ENCODE measurements around the gene MYCL. TPM values are rescaled to one million over a fixed set of nuclear protein-coding genes. Genes with fewer than 3 reads are reported as not detected.

MYCL gene
- total RNA-seq, 1 experiment from 2014 or later, result 31.0 TPM

GRCh38 chr1:39859859-39860812, 41.6 kb downstream of the MYCL start:
- ATAC-seq, result no peak
- CTCF ChIA-PET, result interaction anchor here (1.5 kb wide), 1 partner anchor 42 kb away, joined by 3 read pairs; no protein-coding TSS in a partner anchor
- Mint-ChIP-seq H3K27me3 (ENCODE audit: low read depth) (no peaks in the 10 kb centered on the region), H3K27ac (no peak overlapping the region), H3K4me3 (no peak overlapping the region), H3K36me3 (peaks cover 13% of the 10 kb centered on the region), H3K4me1 (peaks cover 13% of the 10 kb centered on the region), H3K9me3 (peaks cover 5% of the 10 kb centered on the region; the same call in 1 of the 2 replicates)
- POLR2A ChIA-PET, result no interaction called here
- no peak for DNase-seq (ENCODE audit: low spot score)
- TF ChIP-seq ZNF317 (CRISPR knock-in tag; IDR thresholded peaks at IDR 0.05; ENCODE audit: borderline replicate concordance, low read depth) (no peak), JUN (CRISPR knock-in tag; IDR thresholded peaks at IDR 0.05) (no peak), AR (CRISPR knock-in tag; IDR thresholded peaks at IDR 0.05) (no peak), ARID4B (CRISPR knock-in tag; IDR thresholded peaks at IDR 0.05; ENCODE audit: borderline replicate concordance) (no peak), ZNF416 (CRISPR knock-in tag; IDR thresholded peaks at IDR 0.05) (no peak), ZNF138 (CRISPR knock-in tag; conservative IDR thresholded peaks at IDR 0.05) (no peak), ESRRA (CRISPR knock-in tag; IDR thresholded peaks at IDR 0.05; ENCODE audit: borderline replicate concordance) (no peak), ZNF219 (CRISPR knock-in tag; IDR thresholded peaks at IDR 0.05; ENCODE audit: borderline replicate concordance) (no peak), ZNF512 (CRISPR knock-in tag; IDR thresholded peaks at IDR 0.05; ENCODE audit: borderline replicate concordance) (no peak), AFF4 (CRISPR knock-in tag; IDR thresholded peaks at IDR 0.05; ENCODE audit: borderline replicate concordance) (no peak), ZNF671 (CRISPR knock-in tag; IDR thresholded peaks at IDR 0.05) (no peak), ELF4 (CRISPR knock-in tag; IDR thresholded peaks at IDR 0.05; ENCODE audit: low read depth) (no peak)
- TF ChIP-seq, protein P1, sequence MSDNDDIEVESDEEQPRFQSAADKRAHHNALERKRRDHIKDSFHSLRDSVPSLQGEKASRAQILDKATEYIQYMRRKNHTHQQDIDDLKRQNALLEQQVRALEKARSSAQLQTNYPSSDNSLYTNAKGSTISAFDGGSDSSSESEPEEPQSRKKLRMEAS (CRISPR knock-in tag; IDR thresholded peaks at IDR 0.05), result no peak
- TF ChIP-seq, protein P2, sequence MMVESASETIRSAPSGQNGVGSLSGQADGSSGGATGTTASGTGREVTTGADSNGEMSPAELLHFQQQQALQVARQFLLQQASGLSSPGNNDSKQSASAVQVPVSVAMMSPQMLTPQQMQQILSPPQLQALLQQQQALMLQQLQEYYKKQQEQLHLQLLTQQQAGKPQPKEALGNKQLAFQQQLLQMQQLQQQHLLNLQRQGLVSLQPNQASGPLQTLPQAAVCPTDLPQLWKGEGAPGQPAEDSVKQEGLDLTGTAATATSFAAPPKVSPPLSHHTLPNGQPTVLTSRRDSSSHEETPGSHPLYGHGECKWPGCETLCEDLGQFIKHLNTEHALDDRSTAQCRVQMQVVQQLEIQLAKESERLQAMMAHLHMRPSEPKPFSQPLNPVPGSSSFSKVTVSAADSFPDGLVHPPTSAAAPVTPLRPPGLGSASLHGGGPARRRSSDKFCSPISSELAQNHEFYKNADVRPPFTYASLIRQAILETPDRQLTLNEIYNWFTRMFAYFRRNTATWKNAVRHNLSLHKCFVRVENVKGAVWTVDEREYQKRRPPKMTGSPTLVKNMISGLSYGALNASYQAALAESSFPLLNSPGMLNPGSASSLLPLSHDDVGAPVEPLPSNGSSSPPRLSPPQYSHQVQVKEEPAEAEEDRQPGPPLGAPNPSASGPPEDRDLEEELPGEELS (CRISPR knock-in tag; IDR thresholded peaks at IDR 0.05), result no peak
